HG03159 (cell line): ENCODE measurements around the gene CFAP210.
"Not testable (repeated sequence)": the region's sequence is repeated elsewhere in the genome, so short reads cannot be mapped to it uniquely, and the experiment has no call there.

ENCODE experiments used
- ATAC-seq: cut with Tn5 transposase; IDR thresholded peaks from one replicate; pipeline ENCODE4 v1.9.1; 2021; ENCODE audit warnings: mild to moderate bottlenecking, moderate library complexity; ENCODE audit not compliant: unreplicated experiment

CFAP210 gene

DNA sequence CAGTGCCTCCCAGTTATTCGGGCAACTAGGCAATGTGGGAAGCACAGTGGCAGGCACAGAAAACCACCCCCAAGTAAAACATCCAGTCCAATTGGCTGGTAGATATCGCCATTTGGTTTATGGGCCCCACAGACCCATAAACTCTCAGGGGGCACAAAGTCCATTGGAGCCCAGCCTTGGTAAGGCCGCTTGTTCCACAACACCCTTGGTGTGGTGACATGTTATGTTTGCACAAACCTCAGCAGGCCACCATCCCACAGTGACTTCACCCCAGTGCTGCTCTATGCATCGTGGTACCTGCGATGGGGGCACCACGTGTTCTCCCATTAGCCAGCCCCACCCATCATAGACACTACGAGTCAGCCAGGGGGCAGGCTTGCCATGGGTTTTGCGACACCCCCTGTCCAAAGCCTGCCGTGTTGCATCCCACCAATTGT, 18.6 kb upstream of the CFAP210 start:
- ATAC-seq: no peak

DNA sequence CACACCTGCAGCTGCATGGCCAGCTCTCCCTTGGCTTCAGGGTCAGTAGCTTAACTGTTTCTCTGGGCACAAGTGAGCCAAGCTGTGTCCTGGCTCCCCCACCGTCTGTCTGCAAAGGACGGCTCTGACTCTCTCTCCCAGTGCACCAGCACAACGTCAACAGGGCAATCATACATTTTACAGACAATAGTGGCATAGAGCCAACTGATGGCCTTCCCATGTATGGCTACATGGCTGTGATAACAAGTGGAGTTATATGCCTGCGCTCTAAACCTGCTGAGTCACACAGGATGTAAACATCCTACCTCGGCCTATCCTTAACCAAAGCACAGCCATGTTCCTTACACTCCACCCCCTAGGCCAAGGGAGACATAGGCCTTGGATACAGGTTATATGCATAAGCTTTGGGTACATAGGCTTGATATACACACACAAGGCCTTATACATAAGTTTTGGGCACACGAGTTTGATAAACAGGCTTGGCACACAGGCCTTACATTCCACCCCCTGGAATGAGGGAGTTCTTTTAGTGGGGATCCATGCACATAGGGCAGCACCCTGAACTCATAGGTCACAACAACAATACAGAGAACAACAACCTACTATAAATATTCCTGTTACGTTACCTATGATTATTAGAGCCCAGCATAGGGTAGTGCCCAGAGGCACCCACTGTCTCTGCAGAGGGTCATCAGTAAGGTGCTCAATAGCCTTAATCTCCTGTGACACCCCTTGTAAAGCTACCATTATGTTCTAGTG, 17.7 kb upstream of the CFAP210 start:
- no peak for ATAC-seq

DNA sequence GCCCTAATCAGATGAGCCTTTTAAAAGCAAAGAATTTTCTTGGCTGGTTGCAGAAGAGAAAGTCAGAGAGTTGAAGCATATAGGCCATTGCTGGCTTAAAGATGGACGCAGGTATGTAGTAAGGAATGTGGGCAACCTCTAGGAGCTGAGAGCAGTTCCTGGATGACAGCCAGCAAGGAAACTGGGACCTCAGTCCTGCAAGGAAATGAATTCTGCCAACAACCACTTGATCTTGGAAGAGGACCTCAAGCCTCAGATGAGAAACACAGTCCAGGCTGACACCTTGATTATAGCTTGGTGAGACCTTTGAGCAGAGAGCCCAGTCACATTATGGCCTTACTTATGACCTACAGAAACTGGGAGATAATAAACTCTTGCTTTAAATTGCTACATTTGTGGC, 15.8 kb upstream of the CFAP210 start:
- no peak for ATAC-seq

DNA sequence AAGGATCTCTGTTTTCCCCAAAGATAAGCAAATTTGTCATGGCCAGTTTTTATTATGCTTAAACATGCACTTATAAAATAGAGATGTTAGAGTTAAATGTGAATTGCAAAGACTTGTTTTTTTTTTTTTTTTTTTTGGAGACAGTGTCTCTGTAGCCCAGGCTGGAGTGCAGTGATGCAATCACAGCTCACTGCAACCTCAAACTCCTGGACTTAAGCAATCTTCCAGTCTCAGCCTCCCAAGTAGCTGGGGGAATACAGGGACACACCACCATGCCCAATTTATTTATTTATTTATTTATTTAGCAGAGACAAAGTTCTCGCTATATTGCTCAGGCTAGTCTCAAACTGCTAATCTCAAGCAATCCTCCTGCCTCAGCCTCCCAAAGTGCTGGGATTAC, 15.1 kb upstream of the CFAP210 start:
- ATAC-seq: no peak

DNA sequence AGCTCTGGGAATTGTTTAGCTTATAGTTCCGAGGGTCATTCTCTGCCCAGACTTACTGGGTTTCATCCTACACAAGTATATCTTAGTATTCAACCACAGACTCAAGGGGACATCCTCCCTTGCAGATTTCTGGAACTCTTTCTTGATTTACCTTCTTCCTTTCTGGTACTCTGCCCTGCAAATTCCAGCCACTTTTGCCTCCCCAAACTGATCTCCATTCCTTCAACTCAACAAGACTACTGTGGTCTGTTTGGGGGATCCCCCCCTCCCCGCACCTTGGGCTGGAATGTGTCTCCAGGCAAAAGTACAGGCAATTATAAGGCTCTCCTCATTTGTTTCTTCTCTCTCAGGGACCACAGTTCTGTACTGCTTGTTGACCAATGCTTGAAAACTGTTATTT, 13.4 kb upstream of the CFAP210 start:
- ATAC-seq: no peak

DNA sequence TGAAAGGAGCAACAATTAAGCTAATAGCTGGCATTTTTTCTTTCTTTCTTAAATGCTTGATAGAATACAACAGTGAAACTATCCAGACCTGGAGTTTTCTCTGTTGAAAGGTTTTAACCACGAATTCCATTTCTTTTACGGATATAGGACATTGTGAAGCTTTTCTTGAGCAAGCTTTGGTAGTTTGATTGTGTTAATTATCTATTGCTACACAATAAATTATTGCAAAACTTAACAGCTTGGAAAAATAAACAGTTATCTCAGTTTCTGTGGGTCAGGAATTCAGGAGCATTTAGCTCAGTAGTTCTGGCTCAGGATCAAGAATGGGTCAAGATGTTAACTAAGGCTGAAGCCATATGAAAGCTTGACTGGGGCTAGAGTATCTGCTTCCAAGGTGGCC, 11.7 kb upstream of the CFAP210 start:
- ATAC-seq: no peak

DNA sequence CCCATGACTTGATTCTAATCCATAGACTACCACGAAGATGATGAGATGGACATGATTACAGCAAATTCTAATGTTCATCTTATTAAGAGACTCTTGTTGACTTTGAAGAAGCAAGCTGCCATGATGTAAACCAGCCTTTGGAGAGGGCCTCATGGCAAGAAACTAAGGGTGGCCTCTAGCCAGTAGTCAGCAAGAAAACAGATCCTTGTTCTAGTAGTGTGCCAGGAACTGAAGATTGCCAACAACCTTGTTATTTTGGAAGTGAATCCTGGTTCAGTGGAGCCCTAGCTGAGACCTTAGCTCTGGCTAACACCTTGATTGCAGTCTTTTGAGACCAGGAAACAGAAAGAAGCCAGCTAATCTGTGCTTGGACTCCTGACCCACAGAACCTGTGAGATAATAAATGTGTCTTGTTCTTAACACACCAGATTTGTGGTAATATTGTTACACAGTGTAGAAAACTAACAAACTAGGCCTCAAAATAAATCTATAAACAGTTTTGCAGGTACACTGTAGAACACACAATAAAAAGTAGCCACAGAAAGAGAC, 10.0 kb upstream of the CFAP210 start:
- ATAC-seq: no peak

DNA sequence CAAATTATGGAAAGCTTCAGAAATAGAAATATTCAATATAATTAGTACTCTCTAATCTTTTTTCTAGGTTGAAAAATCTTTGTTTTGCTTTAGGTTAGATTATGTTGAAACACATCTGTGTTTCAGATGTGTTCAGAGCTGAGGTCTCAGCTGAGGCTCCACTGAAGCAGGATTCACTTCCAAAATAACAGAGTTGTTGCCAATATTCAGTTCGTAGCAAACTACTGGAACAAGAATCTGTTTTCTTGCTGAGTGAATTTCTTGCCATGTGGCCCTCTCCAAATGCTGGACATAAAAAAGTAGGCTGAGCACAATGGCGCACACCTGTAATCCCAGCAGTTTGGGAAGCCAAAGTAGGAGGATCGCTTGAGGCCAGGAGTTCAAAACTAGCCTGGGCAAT, 8.8 kb upstream of the CFAP210 start:
- no peak for ATAC-seq

DNA sequence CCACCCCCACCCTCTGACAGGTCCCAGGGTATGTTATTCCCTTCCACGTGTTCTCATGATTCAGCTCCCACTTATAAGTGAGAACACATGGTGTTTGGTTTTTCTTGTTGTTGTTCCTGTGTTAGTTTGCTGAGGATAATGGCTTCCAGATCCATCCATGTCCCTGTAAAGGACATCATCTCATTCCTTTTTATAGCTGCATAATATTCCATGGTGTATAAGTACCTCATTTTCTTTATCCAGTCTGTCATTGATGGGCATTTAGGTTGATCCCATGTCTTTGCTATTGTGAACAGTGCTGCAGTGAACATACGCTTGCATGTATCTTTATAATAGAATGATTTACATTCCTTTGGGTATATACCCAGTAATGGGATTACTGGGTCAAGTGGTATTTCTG, 5.0 kb upstream of the CFAP210 start:
- not testable (repeated sequence) for ATAC-seq

DNA sequence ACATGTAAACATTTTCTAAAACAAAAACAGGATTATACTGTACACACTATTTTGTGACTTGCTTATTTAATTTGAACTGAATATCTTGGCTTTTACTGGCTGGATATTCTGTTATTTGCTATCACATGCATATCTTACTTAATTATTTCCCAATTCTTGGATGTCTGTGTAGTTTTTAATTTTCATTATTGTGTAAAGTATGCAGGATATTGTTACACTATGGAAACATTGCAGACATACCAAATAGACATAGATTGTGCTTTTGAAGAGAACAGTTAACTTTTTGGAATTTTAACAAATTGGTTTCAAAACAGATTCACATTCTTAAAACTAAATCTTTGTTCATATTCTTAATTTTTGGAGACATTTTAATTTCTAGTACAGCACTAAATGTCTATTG, 2.2 kb upstream of the CFAP210 start:
- no peak for ATAC-seq

DNA sequence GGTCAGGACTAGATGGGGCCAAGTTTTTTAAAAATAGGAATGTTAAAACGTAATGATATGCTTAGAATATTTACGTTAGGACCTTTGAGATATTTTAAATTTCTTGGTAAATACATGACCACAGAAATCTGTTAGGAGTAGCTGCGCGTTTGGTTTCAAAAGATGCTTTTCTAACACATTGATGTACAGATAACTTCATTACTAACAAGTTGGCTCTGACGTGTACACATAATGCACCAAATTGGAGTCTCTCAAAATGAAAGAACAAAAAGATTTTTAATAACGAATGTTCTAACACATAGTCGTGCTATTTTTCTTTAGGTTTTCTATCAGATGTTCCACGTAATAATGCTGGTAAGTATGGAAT, 672 bp upstream of the CFAP210 start:
- no peak for ATAC-seq

DNA sequence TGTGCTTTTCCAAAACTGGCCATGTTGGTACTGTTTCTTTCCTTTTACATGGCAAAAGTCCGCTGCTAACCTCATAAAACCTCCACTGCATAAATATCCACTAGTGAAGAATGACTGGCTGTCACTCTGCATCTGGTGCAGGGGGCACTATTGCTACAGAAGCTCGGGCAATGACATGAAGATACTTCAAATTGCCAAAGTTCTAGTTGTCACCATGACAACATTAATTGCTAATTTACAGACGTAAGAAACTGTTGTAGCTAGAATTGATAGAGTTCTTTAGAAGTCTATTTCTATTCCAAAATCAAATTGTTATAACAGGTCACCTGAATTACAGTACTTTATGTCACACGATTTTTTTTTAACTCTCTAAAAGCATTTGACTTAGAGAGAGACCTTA, 845 bp downstream of the CFAP210 start:
- ATAC-seq: no peak

DNA sequence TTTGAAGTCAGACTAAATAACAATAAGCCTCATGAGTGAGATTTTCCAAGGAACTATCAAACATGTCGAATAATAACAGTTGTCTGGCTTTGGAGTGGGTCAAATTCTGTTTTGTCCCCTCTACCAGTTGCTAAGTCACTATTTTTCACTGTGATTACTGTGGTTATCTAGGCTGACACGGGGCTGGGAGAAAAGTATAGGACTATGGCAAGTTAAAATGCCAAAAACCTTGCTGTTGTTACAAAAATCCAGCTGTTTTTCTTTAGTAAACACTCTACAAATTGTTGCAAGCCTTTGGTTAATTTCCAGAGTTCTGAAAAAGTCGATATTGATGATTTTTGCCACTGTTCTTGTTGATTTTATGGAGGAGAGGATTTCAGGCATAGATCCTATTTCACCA, 1.5 kb downstream of the CFAP210 start:
- no peak for ATAC-seq

DNA sequence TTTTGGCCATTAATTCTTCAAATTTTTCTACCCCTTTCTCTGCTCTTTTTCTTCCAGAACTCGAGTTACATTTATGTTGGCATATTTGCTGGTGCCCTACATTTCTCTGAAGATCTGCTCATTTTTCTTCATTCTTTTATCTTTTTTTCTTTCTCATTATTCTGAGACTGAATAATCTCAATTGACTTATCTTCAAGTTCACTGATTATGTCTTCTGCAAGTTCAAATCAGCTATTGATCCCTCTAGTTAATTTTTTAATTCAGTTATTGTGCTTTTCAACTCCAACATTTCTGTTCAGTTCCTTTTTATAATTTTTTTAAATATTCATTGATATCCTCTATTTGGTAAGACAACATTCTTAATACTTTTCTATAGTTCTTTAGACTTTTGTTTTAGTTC, 3.2 kb downstream of the CFAP210 start:
- no peak for ATAC-seq

DNA sequence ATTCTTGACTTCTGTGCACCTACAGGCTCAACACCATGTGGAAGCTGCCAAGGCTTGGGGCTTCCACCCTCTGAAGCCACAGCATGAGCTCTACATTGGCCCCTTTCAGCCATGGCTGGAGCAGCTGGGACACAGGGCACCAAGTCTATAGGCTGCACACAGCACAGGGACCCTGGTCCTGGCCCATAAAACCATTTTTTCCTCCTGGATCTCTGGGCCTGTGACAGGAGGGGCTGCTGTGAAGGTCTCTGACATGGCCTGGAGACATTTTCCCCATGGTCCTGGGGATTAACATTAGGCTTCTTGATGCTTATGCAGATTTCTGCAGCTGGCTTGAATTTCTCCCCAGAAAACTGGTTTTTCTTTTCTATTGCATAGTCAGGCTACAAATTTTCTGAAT, 6.3 kb downstream of the CFAP210 start:
- not testable (repeated sequence) for ATAC-seq

DNA sequence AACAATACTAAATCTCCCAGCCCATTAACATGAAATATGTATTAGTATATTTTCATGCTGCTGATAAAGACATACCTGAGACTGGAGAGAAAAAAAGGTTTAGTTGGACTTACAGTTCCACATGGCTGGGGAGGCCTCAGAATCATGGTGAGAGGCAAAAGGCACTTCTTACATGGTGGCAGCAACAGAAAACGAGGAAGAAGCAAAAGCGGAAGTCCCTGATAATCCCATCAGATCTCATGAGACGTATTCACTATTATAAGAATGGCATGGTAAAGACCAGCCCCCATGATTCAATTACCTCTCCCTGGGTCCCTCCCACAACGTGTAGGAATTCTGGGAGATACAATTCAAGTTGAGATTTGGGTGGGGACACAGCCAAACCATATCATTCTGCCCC, 7.4 kb downstream of the CFAP210 start:
- ATAC-seq: not testable (repeated sequence)

DNA sequence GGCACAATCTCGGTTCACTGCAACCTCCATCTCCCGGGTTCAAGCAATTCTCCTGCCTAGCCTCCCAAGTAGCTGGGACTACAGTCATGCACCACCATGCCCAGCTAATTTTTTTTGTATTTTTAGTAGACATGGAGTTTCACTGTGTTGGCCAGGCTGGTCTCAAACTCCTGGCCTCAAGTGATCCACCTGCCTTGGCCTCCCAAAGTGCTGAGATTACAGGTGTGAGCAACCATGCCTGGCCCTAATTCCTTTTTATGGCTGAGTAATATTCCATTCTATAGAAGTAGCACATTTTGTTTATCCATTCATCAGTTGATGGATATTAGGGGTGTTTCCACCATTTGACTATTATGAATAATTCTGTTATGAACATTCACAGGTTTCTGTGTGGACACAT, 9.5 kb downstream of the CFAP210 start:
- ATAC-seq: not testable (repeated sequence)

DNA sequence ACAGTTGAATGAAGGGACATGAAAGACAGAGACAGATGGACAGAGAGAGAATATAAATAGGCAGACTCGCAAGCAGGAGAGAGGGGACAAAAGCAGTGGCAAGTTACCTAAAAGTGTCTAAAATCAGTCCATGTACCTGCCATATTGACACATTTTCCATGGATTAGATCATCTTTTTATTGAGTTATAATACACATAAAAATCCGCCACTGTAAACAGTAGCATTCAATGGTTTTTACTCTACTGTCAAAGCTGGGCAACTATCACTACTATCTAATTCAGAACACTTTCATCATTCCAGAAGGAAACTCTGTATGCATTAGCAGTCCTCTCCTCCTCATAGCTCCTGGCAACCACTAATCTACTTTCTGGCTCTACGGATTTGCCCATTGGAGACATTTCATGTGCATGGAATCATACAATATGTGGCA, 10.1 kb downstream of the CFAP210 start:
- ATAC-seq: no peak

DNA sequence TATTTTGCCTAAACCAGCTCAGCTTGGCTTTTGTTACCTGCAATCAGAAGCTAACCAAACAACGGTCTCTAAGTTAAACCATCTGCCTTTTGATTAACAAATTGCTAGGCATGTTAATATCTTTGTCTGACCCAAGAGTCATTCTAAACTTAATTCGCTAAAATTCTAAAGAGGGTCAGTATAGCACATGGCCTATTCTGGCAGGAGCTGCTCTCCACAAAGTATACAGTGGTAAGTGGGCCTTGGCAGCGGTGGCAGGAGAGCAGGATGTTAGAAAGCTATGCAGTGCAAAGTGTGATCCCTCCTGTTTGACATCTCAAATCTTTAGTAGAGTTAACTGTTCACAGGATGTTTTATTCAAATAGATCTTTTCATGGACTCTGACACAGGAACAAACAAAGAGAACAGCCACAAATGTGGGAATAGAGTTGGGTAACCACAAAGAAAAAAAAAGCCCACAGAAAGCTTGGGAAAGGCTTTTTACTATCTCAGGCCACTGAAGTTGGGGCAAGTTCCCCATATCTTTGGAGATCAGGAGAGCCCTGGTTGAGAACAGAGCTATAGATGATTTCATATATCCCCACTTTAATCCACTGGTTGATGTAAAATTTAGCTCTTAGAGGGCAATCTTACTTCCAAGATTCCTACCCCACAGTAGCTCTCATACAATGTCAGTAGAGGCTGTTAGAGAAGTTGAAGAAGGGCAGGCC, 10.6 kb downstream of the CFAP210 start:
- no peak for ATAC-seq

DNA sequence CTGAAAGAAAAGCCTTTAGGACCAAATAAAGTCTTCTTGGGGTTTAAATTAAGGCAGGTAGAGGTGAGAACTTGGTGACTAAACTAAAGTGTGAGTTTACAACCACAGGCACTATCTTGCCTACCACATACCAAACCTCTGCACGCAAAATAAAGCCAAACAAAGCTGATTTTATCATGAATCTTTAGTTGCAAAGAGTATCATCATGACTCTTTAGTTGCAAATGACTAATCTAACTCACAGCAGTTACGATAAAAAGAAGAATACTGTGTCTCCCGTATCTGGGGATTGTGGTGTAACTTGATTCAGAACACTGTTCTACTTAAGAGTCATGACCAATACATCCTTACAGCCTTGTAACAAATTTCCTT, 11.2 kb downstream of the CFAP210 start:
- ATAC-seq: no peak

DNA sequence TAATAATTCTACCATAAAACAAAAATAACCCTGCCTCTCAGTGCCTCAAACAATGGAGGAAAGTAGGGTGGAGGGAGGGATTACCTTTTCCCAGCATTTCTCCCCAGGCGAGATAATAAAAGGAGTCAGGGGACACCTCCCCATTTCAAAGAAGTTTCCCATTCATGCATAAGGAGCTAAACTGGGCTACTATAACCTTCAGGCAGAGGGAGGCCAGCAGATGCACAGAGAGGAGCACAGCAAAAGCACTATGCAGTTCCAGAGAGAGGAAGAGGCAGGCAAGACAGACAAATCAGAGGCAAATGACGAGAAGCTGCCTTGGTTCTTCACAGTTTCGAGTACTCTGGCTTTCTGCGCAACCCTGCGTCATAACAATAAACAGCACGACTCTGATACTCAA, 17.4 kb downstream of the CFAP210 start:
- no peak for ATAC-seq

DNA sequence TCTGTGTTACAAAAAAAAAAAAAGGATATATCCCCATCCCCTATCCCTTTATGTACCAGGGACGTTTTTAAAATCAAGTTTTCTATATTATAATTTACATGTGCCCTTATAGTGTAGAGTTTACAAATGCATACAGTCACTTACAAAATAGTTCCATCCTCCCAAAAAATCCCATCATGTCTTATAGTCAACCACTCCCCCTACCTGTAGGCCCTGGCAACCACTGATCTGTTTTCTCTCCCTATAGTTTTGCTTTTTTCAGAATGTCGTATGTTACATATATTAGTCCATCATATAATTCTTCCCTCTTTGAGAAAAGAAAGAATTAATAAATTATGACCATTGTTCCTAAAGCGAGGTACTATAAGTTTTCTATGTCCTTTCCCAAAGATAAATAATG, 17.8 kb downstream of the CFAP210 start:
- no peak for ATAC-seq
